GM12891 (cell line): ENCODE measurements around the gene ZNF267.

Experiments used
- POLR2A ChIP-seq: IDR thresholded peaks from 2 replicates; pipeline ENCODE4 v1.6.1; 2011; ENCODE audit warnings: low read depth, low read length, control low read depth
- POLR2AphosphoS5 ChIP-seq: IDR thresholded peaks from 2 replicates; pipeline ENCODE4 v1.6.1; 2011; ENCODE audit warnings: low read depth, low read length, control low read depth
- SPI1 ChIP-seq: IDR thresholded peaks from 2 replicates; pipeline ENCODE4 v1.6.1; 2011; ENCODE audit warnings: low read depth, low read length, control low read depth
- TAF1 ChIP-seq: IDR thresholded peaks from 2 replicates; pipeline ENCODE4 v1.6.1; 2011; ENCODE audit warnings: low read depth, low read length, control low read depth

DNA sequence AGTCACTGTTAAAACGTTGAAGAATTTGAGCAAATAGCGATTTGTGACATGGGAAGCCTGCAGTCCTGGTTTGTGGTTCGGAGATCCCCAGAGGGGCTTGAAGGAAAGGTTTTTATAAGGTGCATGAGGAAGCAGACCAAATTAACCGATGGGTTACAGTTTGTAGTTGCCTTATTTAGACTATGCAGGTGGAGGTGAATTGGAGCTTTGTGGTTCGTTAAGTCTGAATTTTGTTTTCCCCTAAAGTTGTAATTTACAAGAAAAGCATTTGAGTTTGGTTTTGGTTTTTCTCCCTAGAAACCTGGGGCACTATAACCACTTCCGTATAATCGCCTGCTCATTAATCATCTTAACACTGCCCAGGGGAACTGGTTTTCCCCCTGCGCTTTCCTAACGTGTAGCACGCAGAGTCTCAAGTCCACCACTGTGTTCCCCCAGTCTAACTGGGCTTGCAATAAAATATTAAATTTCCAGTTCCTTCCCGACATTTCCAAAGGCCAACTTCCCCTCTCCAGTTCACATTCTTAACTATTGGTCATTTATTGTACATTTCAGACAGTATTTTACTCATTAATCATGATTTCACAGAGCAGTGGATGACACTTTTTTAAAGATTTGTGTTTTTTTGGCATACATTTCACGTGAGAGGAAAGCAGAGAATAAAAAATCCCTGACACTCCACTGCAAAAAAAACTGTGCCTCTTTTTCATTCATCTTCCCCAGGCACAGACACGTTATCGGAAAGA, 932 bp downstream of the ZNF267 start:
- TF ChIP-seq POLR2A (no peak; the same call in 1 of the 2 replicates), TAF1 (peak; percentile 15; the same call in 1 of the 2 replicates), POLR2AphosphoS5 (0 out of 2 replicates have a peak, but pooled peaks have one; percentile 49), SPI1 (peak; percentile 86)
